SK-N-MC (cell line): Measurements from ENCODE around the gene LIPC.

Experiments
- EZH2 ChIP-seq: fragments of 200-600 bp; sonication (generic); IDR thresholded peaks from one replicate; pipeline ENCODE4 v1.6.1; 2017; ENCODE audit warnings: antibody characterized with exemption
- POLR2AphosphoS5 ChIP-seq: IDR thresholded peaks from 2 replicates; pipeline ENCODE4 v1.6.1; 2012; ENCODE audit warnings: mild to moderate bottlenecking, low read depth, low read length, borderline replicate concordance

GRCh38 chr15:58409861-58410260 is 21.9 kb upstream of the LIPC start:
- TF ChIP-seq POLR2AphosphoS5 (no peak), EZH2 (no peak)
